DMS114 treated with DMSO at 0.1 percent for 48 hours (cell line): Measurements from ENCODE around the gene SYNJ2BP.

Source experiments
- DNase-seq: peaks from one replicate; lab custom pipeline; 2025; ENCODE audit not compliant: unreplicated experiment; lab: John Stamatoyannopoulos, UW

SYNJ2BP gene

DNA sequence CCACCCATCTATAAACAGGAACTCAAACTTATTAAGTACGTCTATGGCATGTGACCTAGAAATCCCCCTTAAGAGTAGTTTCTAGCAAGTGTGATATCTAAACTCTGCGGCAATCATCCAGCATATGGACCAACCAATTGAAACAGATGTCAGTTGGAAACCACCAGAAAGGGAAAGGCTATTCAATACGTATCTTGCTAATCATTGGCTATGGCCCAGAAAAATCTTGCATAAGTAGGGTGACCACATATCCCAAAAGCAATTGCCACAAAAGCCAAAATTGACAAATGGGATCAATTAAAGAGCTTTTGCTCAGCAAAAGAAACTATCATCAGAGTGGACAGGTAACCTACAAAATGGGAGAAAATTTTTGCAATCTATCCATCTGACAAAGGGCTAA lies 24.2 kb downstream of the SYNJ2BP start:
- no peak for DNase-seq

DNA sequence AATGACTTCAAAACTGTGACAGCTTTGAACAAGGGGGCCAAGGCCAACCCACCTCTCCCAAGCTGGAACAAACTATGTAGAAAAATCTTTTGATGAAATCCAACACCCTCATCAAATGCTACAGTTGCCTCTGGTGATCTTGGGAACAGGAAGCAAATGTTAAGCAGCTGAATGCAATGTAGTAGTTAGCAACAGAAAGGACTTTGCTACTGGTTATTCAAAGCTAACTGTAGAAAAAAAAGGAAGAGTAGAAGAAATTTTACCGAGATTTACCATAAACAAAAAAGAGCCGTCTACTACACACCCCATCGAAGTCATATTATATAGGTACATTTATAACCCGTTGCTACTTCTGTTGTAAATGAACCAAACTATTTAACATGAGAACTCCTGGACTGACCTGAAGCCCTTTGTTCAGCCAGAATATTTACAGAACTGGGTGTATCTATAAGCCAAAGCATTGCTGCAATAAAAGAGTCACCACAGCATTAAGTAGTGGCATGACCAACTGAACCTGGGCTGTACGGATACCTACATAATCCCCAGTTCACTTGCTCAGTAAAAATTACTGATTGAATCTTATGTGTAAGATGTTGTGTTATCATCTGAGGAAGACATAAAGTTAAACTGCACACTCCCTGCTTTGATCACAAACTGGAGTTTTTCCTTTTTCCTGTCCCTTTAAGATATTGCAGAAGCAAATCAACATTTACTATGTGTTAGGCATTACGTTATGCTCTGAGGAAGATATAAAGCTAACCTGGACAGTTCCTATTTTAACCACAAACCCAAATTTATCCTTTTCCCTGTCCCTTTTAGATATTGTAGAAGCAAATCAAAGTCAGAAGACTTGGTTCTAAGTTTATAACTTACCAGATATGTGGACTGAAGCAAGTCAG lies 25.1 kb downstream of the SYNJ2BP start:
- DNase-seq = no peak

DNA sequence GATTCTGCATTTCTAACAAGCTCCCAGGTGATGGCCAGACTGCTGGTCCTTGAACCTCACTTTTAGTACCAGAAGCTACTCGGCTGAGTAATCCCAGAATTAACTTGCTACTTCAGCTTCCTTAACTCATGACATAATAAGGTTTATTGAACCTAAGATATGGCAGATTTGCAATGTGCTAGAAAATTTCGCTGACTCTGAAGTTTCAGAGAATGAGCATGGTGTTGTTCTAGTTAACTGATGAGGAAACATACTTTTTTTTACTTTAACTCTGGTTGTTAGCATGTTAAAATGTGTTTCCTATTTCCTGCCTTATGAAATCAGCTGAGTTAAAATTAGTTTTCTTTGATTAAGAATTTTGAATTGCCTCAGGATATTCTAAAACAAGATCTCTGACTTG lies 34.4 kb downstream of the SYNJ2BP start:
- DNase-seq = no peak

DNA sequence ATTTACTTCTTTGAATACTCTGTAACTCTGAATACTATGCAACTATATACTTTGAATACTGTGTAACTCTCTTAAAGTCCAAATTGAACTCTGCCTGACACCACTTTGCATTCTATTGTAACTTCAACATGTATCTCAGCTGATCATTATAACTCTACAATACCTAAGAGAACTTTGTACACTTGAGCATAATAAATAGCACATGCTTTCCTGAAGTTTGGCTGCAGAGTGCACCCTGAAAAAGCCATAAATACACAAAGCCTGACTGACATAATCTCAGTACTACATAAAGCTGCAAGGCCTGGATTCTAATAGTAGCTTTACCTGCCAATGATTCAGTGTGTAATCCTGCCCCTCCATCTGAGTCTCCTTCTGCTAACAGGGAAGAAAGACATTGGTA lies 36.1 kb downstream of the SYNJ2BP start:
- DNase-seq = no peak

DNA sequence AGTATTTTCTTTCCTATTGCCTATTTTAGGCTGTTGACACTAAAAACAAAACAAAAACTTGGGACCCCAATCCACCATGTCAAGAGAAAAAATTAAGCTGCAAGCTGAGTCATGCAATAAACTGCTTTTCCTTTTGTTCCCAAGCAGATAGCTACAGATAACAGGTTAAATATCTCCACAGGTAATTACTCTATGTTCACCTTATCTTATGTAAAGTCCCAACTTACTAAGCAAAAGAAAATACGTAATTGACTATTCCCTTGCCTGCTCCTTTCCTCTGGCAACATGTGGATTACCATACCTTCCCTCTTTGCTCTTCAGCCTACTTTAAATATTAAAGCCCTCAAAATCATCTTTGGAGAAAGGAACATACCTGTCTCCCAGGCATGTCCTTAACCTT lies 38.2 kb downstream of the SYNJ2BP start:
- no peak for DNase-seq
